Liver (tissue), 9 donors: ENCODE data around the gene PANX1. TPM values are rescaled to one million over a fixed set of nuclear protein-coding genes. Genes with fewer than 3 reads are reported as not detected.

Experiments used
- DNase-seq: peaks from one replicate; pipeline ENCODE4 v3.0.0-alpha.2; 2017; ENCODE audit warnings: low spot score
- H3K27ac ChIP-seq, 2 donors: one replicate each; pipeline ENCODE4 v1.7.0; 2013; ENCODE audit warnings: inconsistent platforms in 2 of 2, low read length in 2 of 2, control low read depth in 1 of 2, low read depth in 1 of 2, mild to moderate bottlenecking in 1 of 2
- H3K27me3 ChIP-seq, 4 donors: one replicate each; pipeline versions ENCODE4 v1.6.1 to v1.7.0; 2013; ENCODE audit warnings: low read length in 3 of 4, inconsistent platforms in 1 of 4, mild to moderate bottlenecking in 1 of 4, moderate library complexity in 1 of 4; ENCODE audit not compliant: control insufficient read depth in 4 of 4, insufficient read depth in 4 of 4
- H3K36me3 ChIP-seq, 4 donors: one replicate each; pipeline versions ENCODE4 v1.6.1 to v1.7.0; 2013; ENCODE audit warnings: low read length in 3 of 4, mild to moderate bottlenecking in 3 of 4, low read depth in 1 of 4, moderate library complexity in 1 of 4; ENCODE audit not compliant: control insufficient read depth in 4 of 4, insufficient read depth in 3 of 4
- H3K4me1 ChIP-seq, 4 donors: one replicate each; pipeline versions ENCODE4 v1.6.1 to v1.7.0; 2013; ENCODE audit warnings: low read length in 3 of 4, mild to moderate bottlenecking in 3 of 4, moderate library complexity in 1 of 4; ENCODE audit not compliant: control insufficient read depth in 4 of 4, insufficient read depth in 4 of 4
- H3K4me3 ChIP-seq, 3 donors: one replicate each; pipeline versions ENCODE4 v1.6.1 to v1.7.0; 2013; ENCODE audit warnings: low read length in 3 of 3, control low read depth in 1 of 3, low read depth in 1 of 3, mild to moderate bottlenecking in 1 of 3
- H3K9ac ChIP-seq, 2 donors: one replicate each; pipeline ENCODE4 v1.7.0; 2013; ENCODE audit warnings: low read length in 2 of 2, mild to moderate bottlenecking in 2 of 2, moderate library complexity in 2 of 2, control low read depth in 1 of 2, low read depth in 1 of 2
- H3K9me3 ChIP-seq, 4 donors: one replicate each; pipeline versions ENCODE4 v1.6.1 to v1.7.0; 2013; ENCODE audit warnings: low read length in 3 of 4; ENCODE audit not compliant: control insufficient read depth in 4 of 4
- ATF3 ChIP-seq: IDR thresholded peaks from 2 replicates; pipeline ENCODE4 v1.6.1; 2016; ENCODE audit warnings: antibody characterized with exemption
- CTCF ChIP-seq: fragments of 150-350 bp; IDR thresholded peaks from 2 replicates; pipeline ENCODE4 v1.5.1; 2017; ENCODE audit warnings: improper control_type of control experiment, low read depth, low read length; ENCODE audit not compliant: missing input control
- EGR1 ChIP-seq, 2 donors: IDR thresholded peaks; 2 replicates each; pipeline ENCODE4 v1.6.1; 2016 to 2018; ENCODE audit warnings: antibody characterized with exemption in 2 of 2, low read depth in 2 of 2
- FOXA1 ChIP-seq: IDR thresholded peaks from 2 replicates; pipeline ENCODE4 v1.6.1; 2016; ENCODE audit warnings: antibody characterized with exemption
- FOXA2 ChIP-seq: IDR thresholded peaks from 2 replicates; pipeline ENCODE4 v1.6.1; 2016; ENCODE audit warnings: antibody characterized with exemption
- GABPA ChIP-seq, 2 donors: IDR thresholded peaks in 1 of 2; conservative IDR thresholded peaks in 1 of 2; 2 replicates each; pipeline ENCODE4 v1.6.1; 2016; ENCODE audit warnings: antibody characterized with exemption in 2 of 2, mild to moderate bottlenecking in 1 of 2, moderate library complexity in 1 of 2
- HNF4A ChIP-seq, 2 donors: conservative IDR thresholded peaks; 2 replicates each; pipeline ENCODE4 v1.6.1; 2016; ENCODE audit warnings: antibody characterized with exemption in 2 of 2, mild to moderate bottlenecking in 2 of 2
- HNF4G ChIP-seq: IDR thresholded peaks from 2 replicates; pipeline ENCODE4 v1.6.1; 2016; ENCODE audit warnings: antibody characterized with exemption
- JUND ChIP-seq, 2 donors: IDR thresholded peaks; 2 replicates each; pipeline ENCODE4 v1.6.1; 2016; ENCODE audit warnings: antibody characterized with exemption in 2 of 2
- MAX ChIP-seq: IDR thresholded peaks from 2 replicates; pipeline ENCODE4 v1.6.1; 2016; ENCODE audit warnings: antibody characterized with exemption
- NR2F2 ChIP-seq: IDR thresholded peaks from 2 replicates; pipeline ENCODE4 v1.6.1; 2016; ENCODE audit warnings: antibody characterized with exemption
- RAD21 ChIP-seq, 2 donors: IDR thresholded peaks; 2 replicates each; pipeline ENCODE4 v1.6.1; 2016; ENCODE audit warnings: antibody characterized with exemption in 2 of 2, mild to moderate bottlenecking in 2 of 2
- REST ChIP-seq: IDR thresholded peaks from 2 replicates; pipeline ENCODE4 v1.6.1; 2016; ENCODE audit warnings: antibody characterized with exemption, mild to moderate bottlenecking
- RXRA ChIP-seq, 2 donors: IDR thresholded peaks; 2 replicates each; pipeline ENCODE4 v1.6.1; 2017 to 2018; ENCODE audit warnings: antibody characterized with exemption in 2 of 2, mild to moderate bottlenecking in 1 of 2
- SP1 ChIP-seq: IDR thresholded peaks from 2 replicates; pipeline ENCODE4 v1.6.1; 2018; ENCODE audit warnings: antibody characterized with exemption, mild to moderate bottlenecking
- TAF1 ChIP-seq: conservative IDR thresholded peaks from 2 replicates; pipeline ENCODE4 v1.6.1; 2016; ENCODE audit warnings: antibody characterized with exemption, mild to moderate bottlenecking
- YY1 ChIP-seq: IDR thresholded peaks from 2 replicates; pipeline ENCODE4 v1.6.1; 2016; ENCODE audit warnings: antibody characterized with exemption, mild to moderate bottlenecking
- WGBS: extraction: QIAGEN DNeasy Blood & Tissue Kit; methylation state at CpG from one replicate; pipeline ENCODE4 v1.1.7; 2013; 5-methylcytosine and 5-hydroxymethylcytosine counted together
- polyA plus RNA-seq, 2 donors: library from polyadenylated mRNA; stranded (reverse) in 1 of 2; unstranded in 1 of 2; fragments of 200-250 nt in 1 of 2; fragments of >200 nt in 1 of 2; fragmentation: Nextera tagmentation in 1 of 2; extraction: Ambion mirVana in 1 of 2; gene quantifications; one replicate each; pipeline versions ENCODE4 v1.2.1 to v1.2.3, GENCODE V29; 2013 to 2015
- total RNA-seq, 2 donors: library from RNA; depleted of rRNA; stranded (reverse); fragments of >200 nt; gene quantifications; one replicate each; pipeline ENCODE4 v1.2.3, GENCODE V29; 2014
- donor health status: healthy.
- donor health status: healthy.
- donor health status: healthy.
- donor health status: healthy.
- donor health status: healthy.

Gene PANX1
- total and polyA plus RNA-seq, 4 donors: 6.4 to 14.1 (median 8.4) TPM

GRCh38 chr11:94198718-94199117 lies 70.1 kb downstream of the PANX1 start (continued):
- no peak for TF ChIP-seq GABPA (IDR thresholded peaks at IDR 0.05 in 1 of 2, conservative IDR thresholded peaks at IDR 0.05 in 1 of 2)
- no peak for TF ChIP-seq MAX
- no peak for TF ChIP-seq EGR1 (IDR thresholded peaks at IDR 0.05; ENCODE audit: low read depth in 2 of 2)
- no peak for TF ChIP-seq ATF3
- no peak for TF ChIP-seq FOXA1
- TF ChIP-seq SP1: no peak
- TF ChIP-seq FOXA2: no peak
- TF ChIP-seq HNF4G: no peak
- TF ChIP-seq RAD21 (IDR thresholded peaks at IDR 0.05): no peak
- no peak for TF ChIP-seq HNF4A (conservative IDR thresholded peaks at IDR 0.05)
- TF ChIP-seq NR2F2: no peak
- TF ChIP-seq JUND (IDR thresholded peaks at IDR 0.05): no peak

- Histone ChIP-seq H3K27me3 (no peaks in the 10 kb centered on the region), H3K36me3 (no peaks in the 10 kb centered on the region), H3K4me3 (no peak overlapping the region), H3K27ac (no peak overlapping the region), H3K9me3 (no peaks in the 10 kb centered on the region), H3K9ac (no peak overlapping the region), H3K4me1 (peaks cover 0 to 14% (median 6%) of the 10 kb centered on the region in 4 donors)
- WGBS: 88% methylated on average over 5 of the region's 5 CpGs
- no peak for TF ChIP-seq FOXA2
- TF ChIP-seq JUND (IDR thresholded peaks at IDR 0.05): no peak
- no peak for TF ChIP-seq MAX
- no peak for TF ChIP-seq RXRA (IDR thresholded peaks at IDR 0.05)
- TF ChIP-seq REST: no peak
- TF ChIP-seq TAF1: no peak
- TF ChIP-seq ATF3: no peak
- no peak for TF ChIP-seq HNF4G
- TF ChIP-seq YY1: no peak
- TF ChIP-seq CTCF: no peak
- no peak for TF ChIP-seq HNF4A (conservative IDR thresholded peaks at IDR 0.05)
- TF ChIP-seq GABPA (IDR thresholded peaks at IDR 0.05 in 1 of 2, conservative IDR thresholded peaks at IDR 0.05 in 1 of 2): no peak
- no peak for DNase-seq
Measured at GRCh38 chr11:94199136-94200130, 70.8 kb downstream of the PANX1 start.
